Inflammatory macrophage (primary cell): ENCODE data around the gene DOP1B.
"Not testable (repeated sequence)": the region's sequence is repeated elsewhere in the genome, so short reads cannot be mapped to it uniquely, and the experiment has no call there.

Source experiments
- DNase-seq, 2 donors: peaks; one replicate each; pipeline ENCODE4 v3.0.0-alpha.2; 2020 to 2022

The DOP1B gene

GRCh38 chr21:36139791-36140190 lies 16.8 kb upstream of the DOP1B start:
- not testable (repeated sequence) for DNase-seq

DNA sequence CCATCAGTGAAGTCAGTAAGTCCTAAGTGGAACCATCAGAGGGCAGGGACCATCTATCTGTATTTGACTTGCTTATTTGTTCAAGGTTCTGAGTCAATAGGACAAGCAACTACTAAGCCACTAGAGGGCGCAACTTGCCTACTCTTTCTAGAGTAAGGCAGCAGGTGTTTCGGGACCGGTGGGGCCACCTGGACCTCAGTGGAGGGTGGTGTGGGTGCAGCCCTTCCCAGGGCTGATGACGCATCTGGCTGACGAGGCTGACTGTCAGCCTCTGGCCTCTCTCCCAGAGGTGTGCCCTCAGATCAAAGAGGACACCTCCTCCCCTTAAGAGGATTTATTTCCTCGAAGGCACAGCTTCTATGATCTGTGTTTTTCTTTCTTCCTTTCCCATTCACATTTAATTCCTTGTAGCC lies 15.1 kb upstream of the DOP1B start:
- peak; percentile 84 to 88 for DNase-seq

DNA sequence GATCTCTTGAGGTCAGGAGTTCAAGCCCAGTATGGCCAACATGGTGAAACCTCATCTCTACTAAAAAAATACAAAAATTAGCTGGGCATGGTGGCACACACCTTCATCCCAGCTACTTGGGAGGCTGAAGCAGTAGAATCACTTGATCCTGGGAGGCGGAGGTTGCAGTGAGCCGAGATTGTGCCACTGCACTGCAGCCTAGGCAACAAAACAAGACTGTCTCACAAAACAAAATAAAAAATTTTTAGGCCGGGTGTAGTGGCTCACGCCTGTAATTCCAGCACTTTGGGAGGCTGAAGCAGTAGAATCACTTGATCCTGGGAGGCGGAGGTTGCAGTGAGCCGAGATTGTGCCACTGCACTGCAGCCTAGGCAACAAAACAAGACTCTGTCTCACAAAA lies 12.4 kb upstream of the DOP1B start:
- DNase-seq = not testable (repeated sequence)

- DNase-seq = no peak
These were observed 11.4 kb upstream of the DOP1B start for GRCh38 chr21:36145259-36145658.

- DNase-seq = no peak
These were observed 8.7 kb upstream of the DOP1B start for GRCh38 chr21:36147911-36148310.

- DNase-seq = no peak
These were observed 7.7 kb upstream of the DOP1B start for GRCh38 chr21:36148886-36149285.

GRCh38 chr21:36149788-36150711 lies 6.6 kb upstream of the DOP1B start:
- peak; percentile 87 to 97 for DNase-seq

DNA sequence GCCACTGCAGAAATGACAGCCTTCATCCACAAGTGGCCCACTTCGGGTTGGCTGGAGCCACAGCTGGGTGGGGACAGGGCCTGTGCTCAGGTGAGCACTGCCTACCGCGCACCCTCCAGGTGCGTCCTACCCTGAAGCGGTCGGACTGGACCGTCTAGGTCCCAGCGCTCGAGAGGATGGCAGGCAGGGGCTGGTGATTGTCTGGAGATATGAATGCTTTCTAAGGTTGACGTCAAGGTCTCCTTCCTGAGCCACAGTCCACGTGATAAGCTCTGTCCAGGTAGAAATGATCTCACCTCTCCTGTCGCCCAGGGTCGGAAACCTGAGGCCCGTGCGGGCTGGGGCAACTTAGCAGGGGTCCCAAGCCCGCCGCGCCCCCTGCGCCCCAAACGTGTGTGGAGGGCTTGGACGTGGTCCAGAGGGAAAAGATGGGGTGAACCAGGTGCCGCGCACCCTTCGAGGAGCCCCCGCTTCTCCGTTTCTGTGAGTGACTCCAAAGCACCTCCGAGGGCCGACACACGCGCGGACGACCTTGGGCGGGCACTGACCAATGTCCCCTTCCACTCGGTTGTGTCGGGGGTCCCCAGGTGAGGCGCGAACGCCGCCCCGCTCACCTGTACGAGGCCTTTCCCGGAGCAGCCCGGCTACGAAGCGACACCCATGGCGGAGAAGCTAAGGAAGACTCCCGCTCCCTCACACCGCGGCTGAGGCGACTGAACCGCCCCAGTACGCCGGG lies 853 bp upstream of the DOP1B start:
- DNase-seq = no peak

GRCh38 chr21:36156339-36156814 lies 247 bp upstream of the DOP1B start:
- DNase-seq = peak; percentile 100

- DNase-seq = peak; percentile 91 to 96
These were observed 2.8 kb downstream of the DOP1B start for GRCh38 chr21:36159356-36159921.

- DNase-seq = no peak
These were observed 4.2 kb downstream of the DOP1B start for GRCh38 chr21:36160850-36161178.

- no peak for DNase-seq
These were observed 6.0 kb downstream of the DOP1B start for GRCh38 chr21:36162631-36163030.

- DNase-seq = peak; percentile 49 to 58
These were observed 7.4 kb downstream of the DOP1B start for GRCh38 chr21:36163750-36164741.

- no peak for DNase-seq
These were observed 8.7 kb downstream of the DOP1B start for GRCh38 chr21:36165356-36165755.

DNA sequence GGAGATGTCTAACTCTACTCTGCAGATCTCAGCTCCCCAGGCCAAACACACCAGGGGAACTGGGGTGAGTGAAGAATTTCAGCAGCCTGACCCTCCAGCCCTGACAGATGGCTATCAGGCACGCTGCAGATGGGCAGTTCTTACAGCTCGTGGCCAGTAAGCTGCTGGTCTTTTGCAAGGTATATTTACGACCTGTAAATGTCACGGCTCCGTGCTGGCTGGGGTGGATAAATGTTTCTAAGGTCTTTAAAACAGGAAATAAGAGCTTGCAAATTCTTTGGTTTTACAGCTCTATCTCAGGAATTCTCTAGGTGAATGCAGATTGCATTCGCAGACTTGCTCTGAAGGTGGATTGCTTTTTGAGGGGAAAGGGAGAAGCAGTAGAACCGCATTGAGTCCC lies 10.1 kb downstream of the DOP1B start:
- no peak for DNase-seq

DNA sequence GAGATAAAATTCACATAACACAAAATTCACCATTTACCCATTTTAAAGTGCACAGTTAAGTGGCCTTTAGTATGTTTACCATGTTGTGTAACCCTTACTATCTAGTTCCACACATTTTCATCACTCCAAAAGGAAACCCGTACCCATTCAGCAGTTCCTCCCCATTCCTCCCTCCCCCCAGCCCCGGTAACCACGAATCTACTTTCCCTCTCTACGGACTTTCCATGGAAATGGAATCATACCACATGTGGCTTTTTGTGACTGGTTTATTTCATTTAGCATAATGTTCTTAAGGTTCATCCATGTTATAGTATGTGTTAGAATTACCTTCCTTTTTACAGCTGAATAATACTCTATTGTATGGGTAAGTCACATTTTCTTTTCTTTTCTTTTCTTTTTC lies 10.9 kb downstream of the DOP1B start:
- no peak for DNase-seq

- peak; percentile 66 to 92 for DNase-seq
These were observed 13.0 kb downstream of the DOP1B start for GRCh38 chr21:36169470-36170128.

- no peak for DNase-seq
These were observed 14.2 kb downstream of the DOP1B start for GRCh38 chr21:36170823-36171222.

GRCh38 chr21:36171336-36171735 lies 14.7 kb downstream of the DOP1B start:
- DNase-seq = peak; percentile 77 to 88

DNA sequence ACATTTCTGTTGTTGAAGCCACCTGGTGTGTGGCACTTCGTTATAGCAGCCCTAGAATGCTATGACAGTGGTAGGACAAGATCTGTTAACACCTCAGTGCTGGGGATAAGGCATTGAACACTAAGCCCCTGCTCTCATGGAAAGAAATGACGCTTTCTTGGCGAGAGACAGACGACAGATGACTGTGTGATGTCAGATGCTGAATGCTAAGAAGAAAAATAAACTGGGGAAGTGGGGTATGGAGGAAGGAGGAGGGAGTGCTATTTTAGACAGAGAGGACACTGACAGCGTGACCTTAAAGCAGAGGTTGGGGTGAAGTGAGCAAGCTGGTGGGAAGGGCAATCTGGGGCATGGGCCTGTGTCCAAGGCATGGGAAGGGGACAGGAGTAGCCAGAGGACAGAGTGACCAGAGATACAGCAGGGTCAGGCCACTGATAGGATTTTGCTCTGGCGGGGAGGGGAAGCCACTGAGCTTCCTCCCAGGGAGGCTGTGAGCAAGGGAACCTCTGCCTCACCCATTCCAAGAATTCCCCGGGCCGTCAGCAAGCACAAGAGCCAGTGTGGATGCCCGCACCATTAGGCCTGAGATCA lies 15.2 kb downstream of the DOP1B start:
- DNase-seq = peak; percentile 57 to 79

DNA sequence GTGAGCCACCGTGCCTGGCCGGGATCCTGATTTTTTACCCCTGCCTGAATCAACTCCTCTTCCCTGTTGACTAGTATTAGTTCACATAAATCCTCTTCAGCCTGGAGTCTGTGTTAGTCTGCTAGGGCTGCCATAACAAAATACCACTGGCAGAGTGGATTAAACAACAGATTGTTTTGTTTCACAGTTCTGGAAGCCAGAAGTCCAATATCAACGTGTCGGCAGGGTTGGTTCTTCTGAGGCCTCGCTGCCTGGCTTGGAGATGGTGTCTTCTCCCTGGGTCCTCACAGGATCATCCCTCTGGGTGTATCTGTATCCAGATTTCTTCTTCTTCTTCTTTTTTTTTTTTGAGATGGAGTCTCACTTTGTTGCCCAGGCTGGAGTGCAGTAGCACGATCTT lies 18.2 kb downstream of the DOP1B start:
- DNase-seq = no peak
